EL (cell line): Measurements from ENCODE around the gene P2RX2.
"Not testable (repeated sequence)": the region's sequence is repeated elsewhere in the genome, so short reads cannot be mapped to it uniquely, and the experiment has no call there.

Experiments used
- DNase-seq: peaks from one replicate; pipeline ENCODE4 v3.0.0-alpha.2; 2016

The P2RX2 gene

GRCh38 chr12:132584429-132584828, 34.1 kb upstream of the P2RX2 start:
- no peak for DNase-seq

GRCh38 chr12:132585177-132585576, 33.4 kb upstream of the P2RX2 start:
- no peak for DNase-seq

- DNase-seq = no peak
Observed at GRCh38 chr12:132586929-132587328, 31.6 kb upstream of the P2RX2 start.

GRCh38 chr12:132587781-132588180, 30.8 kb upstream of the P2RX2 start:
- DNase-seq = no peak

DNA sequence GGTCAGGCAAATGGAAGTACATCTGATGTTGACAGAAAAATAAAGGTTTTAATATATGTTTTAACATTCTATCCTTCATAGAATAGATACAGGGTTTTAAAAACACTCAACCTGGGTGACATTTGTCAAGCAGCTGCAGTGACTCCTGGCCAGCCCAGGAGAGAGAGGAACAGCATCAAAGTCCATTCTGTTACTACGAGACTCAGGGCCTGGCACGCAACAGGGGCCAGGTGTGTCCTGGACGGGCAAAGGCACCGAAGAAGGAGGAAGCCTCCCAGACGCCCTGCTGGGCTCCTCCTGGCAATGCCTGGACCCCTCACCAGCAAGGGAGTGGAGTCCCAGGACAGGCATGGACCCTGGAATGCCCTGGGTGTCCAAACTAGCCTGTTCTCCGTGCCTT, 30.3 kb upstream of the P2RX2 start:
- no peak for DNase-seq

- no peak for DNase-seq
Observed at GRCh38 chr12:132588821-132589669, 29.5 kb upstream of the P2RX2 start.

DNA sequence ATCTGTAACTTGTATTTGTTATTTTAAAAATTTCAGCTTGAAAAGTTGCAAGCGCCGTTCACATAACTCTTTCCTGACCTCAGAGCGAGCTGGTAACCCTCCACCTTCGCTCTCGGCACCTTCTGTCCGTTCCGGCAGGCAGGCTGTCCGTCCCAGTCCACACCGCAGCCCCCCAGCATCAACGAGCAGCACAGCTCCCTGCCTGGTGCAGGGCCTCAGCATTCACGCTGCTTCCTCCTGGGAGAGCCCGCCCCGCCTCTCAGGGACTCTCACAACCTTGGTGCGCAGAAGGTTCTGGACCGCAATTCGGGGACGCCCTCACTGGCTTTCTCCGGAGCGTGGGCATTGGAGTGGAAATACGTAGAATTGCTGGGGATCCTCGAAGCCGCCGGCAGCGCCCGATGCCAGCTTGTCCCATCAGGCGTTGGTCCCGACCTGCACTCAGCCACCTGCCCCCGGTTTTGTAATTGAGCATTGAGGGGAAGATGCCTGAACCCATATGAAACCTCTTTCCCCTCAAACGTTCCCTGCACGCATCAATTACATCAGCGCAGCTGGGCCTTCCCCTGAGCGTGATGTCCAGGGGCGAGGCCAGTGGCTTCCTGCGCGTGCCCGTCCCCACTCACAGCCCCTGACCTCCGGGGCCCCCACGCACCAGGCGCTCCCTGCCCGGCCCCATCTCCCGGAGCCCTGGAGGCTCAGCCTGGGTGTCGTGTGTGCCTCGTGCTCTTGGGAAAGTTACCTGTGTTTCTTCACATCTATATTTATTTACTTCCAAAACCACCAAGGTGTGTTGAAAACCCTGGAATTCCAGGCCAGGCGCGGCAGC, 27.3 kb upstream of the P2RX2 start:
- DNase-seq = no peak

- no peak for DNase-seq
Observed at GRCh38 chr12:132592282-132592970, 26.1 kb upstream of the P2RX2 start.

- no peak for DNase-seq
Observed at GRCh38 chr12:132593071-132593470, 25.5 kb upstream of the P2RX2 start.

DNA sequence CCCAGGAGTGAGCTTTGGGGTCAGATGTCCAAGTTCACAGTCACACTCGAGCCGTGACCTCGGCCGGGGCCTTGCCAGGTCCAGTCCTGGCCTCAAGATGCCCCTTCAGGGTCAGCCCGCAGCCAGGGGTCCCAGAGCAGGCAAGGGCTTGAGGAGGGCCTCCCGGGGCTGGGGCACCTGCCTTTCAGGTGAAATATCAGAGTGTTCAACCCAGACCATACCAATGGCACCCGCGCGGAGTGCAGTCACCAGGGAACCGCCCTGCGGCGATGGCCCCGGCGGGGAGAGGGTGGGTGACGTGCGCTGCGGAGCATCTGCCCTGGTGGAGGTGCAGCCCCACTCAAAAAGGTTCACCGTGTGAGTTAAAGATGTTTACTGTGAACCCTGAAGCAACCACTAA, 25.1 kb upstream of the P2RX2 start:
- DNase-seq = no peak

DNA sequence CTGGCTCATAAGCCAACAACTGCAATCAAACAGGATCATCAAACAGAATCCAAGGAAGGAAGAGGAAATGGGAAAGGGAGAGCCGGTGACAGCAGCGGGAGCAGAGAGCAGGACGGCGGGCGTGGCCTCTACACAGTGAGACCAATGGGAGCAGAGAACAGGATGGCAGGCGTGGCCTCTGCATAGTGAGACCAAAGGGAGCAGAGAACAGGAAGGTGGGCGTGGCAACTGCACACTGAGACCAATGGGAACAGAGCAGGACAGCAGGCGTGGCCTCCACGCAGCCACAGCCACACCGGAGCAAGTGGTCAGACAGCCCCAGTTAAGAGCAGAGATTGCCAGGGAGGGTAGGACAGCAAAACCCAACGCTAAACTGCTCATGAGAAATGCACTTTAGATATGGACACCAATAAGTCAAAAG, 24.6 kb upstream of the P2RX2 start:
- peak; percentile 93 for DNase-seq

DNA sequence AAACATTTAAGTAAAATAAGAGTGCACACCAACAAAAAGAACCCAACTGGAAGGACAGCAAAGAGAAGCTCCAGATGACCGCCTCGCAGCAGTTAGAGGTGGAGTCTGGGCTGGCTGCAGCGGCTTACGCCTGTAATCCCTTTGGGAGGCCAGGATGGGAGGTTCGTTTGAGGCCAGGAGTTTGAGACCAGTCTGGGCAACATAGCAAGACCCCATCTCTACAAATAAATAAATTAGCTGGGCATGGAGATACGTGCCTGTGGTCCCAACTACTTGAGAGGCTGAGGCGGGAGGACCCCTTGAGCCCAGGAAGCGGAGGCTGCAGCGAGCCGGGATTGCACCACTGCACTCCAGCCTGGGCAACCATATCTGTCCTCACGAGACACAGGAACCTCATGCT, 23.4 kb upstream of the P2RX2 start:
- no peak for DNase-seq

GRCh38 chr12:132596016-132596415, 22.6 kb upstream of the P2RX2 start:
- peak; percentile 76 for DNase-seq

- peak; percentile 63 for DNase-seq
Observed at GRCh38 chr12:132597333-132598316, 21.0 kb upstream of the P2RX2 start.

GRCh38 chr12:132599502-132599901, 19.1 kb upstream of the P2RX2 start:
- not testable (repeated sequence) for DNase-seq

GRCh38 chr12:132600048-132601032, 18.2 kb upstream of the P2RX2 start:
- peak; percentile 72 for DNase-seq

DNA sequence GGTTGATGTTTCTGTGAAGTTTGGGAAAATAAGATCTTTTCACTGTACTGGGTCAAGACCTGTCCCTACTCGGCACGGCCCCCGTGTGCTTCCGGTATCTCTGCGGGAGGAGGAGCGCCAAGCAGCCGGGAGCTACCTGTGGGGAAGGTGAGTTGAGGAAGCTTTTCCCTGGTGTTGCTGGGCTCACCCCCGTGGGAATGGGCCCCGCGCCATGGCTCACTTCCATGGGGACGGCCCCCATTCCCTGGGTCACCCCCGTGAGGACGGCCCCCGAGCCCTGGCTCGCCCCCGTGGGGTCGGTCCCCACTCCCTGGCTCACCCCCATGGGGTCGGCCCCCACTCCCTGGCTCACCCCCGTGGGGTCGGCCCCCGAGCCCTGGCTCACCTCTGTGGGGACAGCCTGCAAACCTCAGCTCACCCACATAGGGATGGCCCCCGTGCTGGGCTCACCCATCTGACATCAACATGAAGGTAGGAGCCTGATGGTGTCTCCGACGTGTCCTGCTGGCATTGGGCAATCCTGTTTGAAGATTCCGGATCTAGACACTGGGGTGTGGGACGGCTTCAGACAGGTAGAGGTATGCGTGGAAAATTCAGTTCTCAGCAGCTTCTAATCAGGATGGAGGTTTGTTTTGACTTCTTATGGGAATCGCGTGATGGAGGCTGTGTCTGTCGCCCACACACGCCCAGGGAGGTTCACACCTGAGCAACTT, 17.2 kb upstream of the P2RX2 start:
- no peak for DNase-seq

DNA sequence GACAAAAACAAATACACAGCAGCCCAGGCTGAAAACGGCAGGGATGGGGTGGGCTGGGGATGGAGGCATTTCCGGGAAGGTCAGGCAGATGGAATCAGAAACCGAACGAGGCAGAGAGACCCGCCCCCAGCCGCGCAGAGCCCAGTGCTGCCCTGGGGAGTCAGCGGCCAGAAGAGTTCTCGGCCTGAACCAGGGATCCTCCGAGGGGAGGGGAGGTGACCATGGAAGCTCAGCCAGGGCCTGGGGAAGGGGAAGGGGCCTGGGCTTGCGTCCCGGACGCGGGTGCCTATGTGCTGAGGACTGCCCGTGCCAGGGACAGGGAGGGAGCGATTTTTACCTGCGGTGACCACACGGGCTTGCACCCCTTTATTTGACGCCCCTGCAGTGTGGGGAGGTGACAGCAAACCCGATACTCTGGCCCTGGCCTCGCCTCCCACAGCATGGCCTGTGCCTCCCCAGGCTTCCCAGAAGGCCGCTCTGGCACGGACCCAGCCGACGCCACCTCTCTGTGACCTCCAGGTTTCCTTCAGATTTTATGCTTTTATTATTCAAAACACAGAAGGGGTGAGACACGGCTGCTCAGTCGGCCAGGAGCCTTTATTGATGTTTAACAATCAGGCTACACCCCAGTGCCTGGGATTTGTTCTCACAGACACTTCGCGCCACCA, 15.9 kb upstream of the P2RX2 start:
- DNase-seq = no peak
